Activated T-cell treated with anti-CD3 and anti-CD28 coated beads for 4 hours (primary cell): ENCODE data around the gene BRMS1.
"Not testable (repeated sequence)": the region's sequence is repeated elsewhere in the genome, so short reads cannot be mapped to it uniquely, and the experiment has no call there.

Experiments
- DNase-seq: peaks from one replicate; pipeline ENCODE4 v3.0.0-alpha.2; 2020

The BRMS1 gene, protein sequence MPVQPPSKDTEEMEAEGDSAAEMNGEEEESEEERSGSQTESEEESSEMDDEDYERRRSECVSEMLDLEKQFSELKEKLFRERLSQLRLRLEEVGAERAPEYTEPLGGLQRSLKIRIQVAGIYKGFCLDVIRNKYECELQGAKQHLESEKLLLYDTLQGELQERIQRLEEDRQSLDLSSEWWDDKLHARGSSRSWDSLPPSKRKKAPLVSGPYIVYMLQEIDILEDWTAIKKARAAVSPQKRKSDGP

GRCh38 chr11:66344550-66345315, at the start of gene BRMS1:
TSS of gene BRMS1 (minus strand) at chr11:66345104. CDS start at chr11:66342234, 2,870 bp downstream.
- peak; percentile 95 for DNase-seq

GRCh38 chr11:66393954-66394353, 49.0 kb upstream of the BRMS1 start:
- no peak for DNase-seq

GRCh38 chr11:66391322-66391721, 46.4 kb upstream of the BRMS1 start:
- no peak for DNase-seq

DNA sequence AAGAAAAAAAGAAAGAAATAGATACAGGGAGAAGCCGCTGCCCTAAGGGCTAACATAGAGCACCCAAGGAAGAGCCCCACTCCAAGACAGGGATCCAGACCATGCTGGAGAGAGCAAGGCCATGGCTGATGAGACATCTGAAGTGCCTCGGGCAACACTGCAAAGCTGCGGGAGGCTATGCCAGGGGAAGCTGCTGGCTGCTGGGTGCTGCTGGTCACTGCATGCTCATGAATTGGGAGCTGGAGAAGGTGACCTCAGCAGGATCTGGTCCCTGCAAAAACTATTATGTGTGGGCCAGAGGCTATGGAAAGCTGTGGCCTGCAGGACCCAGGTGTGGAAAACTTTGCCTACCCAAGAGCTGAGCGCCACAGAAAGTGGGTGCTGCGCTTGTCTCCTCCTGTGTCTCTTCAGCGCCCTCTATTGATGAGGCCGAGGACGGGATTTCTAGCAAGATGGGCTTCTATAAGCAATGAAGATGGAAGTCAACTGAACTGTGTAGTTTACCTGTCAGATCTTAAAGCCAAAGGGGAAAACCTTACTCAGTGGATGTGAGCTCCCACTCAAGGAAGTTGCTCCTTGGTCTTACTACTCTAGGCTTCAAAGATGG, 44.0 kb upstream of the BRMS1 start:
- peak; percentile 62 for DNase-seq

- DNase-seq = peak; percentile 82
Measured at GRCh38 chr11:66386171-66387069, 41.5 kb upstream of the BRMS1 start.

GRCh38 chr11:66384316-66384715, 39.4 kb upstream of the BRMS1 start:
- DNase-seq = not testable (repeated sequence)

DNA sequence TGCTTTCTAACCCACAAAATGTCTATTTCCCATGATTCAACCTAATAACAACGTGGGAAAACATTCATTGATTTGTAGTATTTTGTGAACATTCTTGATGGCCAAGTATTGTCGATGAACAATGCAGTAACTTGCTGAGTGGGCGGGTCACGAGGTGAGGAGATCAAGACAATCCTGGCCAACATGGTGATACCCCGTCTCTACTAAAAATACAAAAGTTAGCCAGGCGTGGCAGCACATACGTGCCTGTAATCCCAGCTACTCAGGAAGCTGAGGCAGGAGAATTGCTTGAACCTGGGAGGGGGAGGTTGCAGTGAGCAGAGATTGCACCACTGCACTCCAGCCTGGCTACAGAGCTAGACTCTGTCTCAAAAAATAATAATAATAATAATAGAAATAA, 35.4 kb upstream of the BRMS1 start:
- DNase-seq = not testable (repeated sequence)

DNA sequence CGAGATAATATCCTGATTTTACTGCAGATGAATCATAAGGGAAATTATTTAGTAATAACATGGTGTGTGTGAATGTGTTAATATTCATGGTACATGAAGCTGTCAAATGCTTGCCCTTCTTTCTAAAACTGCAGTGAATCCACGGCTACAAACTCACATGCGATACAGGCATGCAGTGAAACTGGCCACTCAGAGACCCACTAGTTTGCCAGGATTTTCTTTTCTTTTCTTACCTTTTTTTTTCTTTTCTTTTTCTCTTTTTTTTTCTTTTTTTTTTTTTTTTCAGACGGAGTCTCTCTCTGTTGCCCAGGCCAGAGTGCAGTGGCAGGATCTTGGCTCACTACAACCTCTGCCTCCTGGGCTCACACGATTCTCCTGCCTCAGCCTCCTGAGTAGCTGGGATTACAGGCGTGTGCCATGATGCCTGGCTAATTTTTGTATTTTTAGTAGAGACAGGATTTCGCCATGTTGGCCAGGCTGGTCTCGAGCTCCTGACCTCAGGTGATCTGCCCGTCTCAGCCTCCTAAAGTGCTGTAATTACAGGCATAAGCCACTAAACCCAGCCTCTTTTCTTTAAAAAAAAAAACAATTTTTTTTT, 28.9 kb upstream of the BRMS1 start:
- not testable (repeated sequence) for DNase-seq

GRCh38 chr11:66373265-66373664, 28.4 kb upstream of the BRMS1 start:
- DNase-seq = no peak

DNA sequence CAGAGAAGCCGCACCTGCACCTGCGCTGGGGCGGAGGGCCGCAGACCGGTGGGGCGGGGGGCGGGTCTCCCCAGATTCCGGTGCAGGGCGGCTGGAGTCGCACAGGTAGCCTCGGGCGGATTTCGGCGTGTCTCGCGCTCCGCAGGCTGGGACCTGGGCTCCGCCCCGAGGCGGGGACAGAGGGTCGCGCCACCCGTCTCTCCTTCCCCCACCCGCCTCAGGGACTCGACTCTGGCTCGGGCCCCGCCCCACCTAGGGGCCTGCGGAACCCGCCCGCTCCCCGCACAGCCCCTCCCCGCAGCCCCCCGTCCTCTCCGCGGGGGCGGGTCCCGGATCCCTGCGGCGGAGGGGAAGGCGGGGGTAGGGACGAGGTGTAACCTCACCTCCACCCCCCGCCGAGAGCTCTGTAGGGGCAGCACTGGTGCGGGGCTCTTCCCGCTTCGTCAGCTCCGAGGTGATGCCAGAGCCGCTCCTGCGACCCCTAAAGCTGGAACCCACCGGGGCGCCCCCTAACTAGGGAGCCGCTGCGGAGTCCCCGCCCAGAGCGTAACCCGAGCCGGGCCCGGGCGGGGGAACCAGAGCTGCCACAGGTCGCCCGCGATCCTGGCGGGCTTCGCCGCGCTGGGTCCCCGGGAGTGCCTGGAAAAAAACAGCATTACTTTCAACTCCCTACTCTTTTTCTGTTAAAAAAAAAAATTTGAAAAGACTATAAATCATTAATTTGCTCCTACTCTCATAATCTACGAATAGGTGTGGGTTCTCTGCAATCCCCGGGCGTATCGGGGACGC, 26.9 kb upstream of the BRMS1 start, which contains the start of gene SLC29A2:
SLC29A2 (minus strand) TSS at position 134 of the 789 bp plus-strand sequence. CDS start 169 bp downstream, outside the sequence.
- DNase-seq = peak; percentile 58

DNA sequence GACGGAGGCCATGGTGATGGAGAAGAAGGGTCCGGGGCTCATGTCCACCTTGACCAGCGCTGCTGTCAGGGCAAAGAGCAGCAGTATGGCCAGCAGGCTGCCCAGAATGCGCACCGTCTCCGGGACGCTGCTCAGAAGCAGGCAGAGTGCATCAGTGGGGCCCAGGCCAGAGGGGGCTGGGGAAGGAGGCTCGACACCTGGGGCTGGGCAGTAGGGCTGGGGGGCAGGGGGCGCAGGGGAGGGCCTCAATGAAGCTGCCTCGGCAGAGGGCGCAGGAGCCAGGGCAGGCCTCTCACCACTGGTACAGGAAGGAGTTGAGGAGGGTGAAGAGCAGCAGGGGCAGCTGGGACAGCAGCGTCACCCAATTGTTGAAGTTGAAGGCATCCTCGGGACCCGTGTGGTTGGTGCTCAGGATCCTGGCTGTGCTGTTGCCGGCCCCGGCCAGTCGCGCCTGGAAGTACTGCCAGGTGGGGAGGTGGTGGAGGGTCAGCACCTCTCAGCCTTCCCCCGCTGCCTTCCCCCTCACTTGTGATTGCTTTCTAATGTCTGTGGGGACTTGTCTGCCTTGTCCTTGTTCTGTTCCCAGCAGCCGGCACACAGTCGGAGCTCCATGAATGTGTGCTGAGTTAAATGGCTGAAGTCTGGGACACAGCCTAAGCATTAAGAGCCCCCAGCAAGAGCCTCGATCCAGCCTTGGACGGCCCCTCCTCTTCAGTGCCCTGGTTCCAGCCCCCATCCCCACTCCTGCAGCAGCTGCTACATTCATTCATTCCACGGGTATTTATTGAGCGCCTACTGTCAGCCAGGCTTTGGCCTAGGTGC, 24.4 kb upstream of the BRMS1 start:
- no peak for DNase-seq

- DNase-seq = no peak
Measured at GRCh38 chr11:66368484-66368883, 23.6 kb upstream of the BRMS1 start.

GRCh38 chr11:66367561-66368312, 22.8 kb upstream of the BRMS1 start:
- no peak for DNase-seq

DNA sequence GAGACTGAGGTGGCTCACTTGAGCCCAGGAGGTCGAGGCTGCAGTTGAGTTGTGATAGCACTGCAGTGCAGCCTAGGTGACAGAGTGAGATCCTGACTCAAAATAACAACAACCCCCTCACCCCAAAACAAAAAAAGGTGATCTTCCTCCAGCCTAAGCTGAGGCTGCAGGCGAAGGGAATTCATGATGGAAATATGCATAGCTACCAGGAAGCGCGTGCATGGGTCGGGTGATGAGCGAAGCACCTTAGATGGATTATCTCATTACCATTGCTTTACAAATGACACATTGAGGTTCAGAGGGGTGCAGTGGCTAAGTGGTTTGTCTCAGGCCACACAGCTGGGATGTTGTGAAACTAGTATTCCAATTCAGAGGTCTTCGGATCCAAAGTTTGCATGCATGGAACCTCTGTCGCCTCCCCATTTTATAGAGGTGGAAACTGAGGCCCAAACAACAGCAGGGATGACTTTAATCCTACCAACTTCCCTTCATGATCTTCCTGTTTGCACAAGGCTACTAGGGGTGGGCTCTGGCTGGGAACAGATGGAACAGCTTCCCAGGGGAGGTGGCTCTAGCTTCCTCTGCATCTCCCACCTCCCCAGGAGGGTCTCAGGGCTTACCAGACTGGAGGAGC, 22.1 kb upstream of the BRMS1 start:
- DNase-seq = no peak

- no peak for DNase-seq
Measured at GRCh38 chr11:66365711-66366619, 21.1 kb upstream of the BRMS1 start.

DNA sequence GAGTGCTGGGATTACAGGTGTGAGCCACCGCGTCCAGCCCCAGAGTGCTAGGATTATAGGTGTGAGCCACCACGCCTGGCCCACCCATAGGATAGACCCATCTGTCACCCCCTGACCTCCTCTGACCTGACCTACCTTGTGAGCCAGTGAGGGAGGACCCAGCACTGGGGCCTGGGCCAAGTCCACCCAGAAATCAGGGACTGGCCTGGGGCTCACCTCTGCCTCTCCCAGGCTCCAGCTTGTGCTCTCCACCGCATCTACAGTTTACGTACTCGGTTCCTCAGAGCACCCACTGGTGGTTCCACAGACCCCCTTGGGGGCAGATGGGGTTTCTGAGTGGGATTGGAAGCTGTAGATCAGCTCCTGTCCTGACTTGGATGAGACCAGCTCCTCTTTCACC, 20.3 kb upstream of the BRMS1 start:
- DNase-seq = no peak

DNA sequence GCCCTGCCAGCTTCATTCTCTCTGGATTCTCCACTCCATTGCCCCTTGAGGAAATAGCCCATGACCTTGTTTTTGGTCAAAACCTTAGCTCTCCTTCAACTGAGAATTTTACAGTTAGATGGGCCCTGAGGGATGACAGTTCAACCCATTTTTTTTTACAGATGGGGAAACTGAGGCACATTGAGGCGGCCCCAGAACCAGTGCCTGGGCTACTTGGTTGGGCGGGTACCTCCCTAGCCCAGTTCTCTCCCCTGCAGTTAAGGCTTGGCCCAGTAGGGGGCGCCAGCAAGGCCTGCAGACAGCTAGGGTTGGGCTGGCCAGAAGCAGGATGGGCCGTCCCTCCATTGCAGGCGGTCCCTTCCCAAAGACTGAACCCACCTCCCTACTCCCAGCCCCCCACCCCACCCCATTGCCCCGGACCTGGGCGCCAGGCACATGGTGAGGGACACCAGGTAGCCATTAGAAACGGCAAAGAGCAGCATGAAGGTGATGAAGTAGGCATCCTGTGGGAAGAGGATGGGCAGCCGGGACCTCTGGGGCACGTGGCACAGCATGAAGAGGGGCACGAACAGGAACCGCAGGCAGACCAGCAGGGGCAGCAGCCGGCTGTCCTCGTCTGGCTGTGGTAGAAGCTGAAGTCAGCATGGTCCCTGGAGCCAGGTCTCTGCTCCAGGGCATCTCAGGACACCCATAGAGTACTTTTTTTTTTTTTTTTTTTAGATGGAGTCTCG, 19.1 kb upstream of the BRMS1 start:
- peak; percentile 59 for DNase-seq
